ENCODE measurements around the gene STAT3. TPM values are rescaled to one million over a fixed set of nuclear protein-coding genes. Genes with fewer than 3 reads are reported as not detected.
"Not testable (repeated sequence)": the region's sequence is repeated elsewhere in the genome, so short reads cannot be mapped to it uniquely, and the experiment has no call there.

The STAT3 gene
- total RNA-seq, 1 donor, result 180 TPM

- no peak overlapping the region for H3K4me3 ChIP-seq (ENCODE audit: low read depth, low read length)
- no peak for TF ChIP-seq CTCF (IDR thresholded peaks at IDR 0.05; ENCODE audit: insufficient read depth, low read depth, low read length)
- DNase-seq (ENCODE audit: low read depth), result no peak
Observed at GRCh38 chr17:42392692-42393415, 4.6 kb upstream of the STAT3 start.

- not testable (repeated sequence) for H3K4me3 ChIP-seq (ENCODE audit: low read depth, low read length); DNase-seq (ENCODE audit: low read depth)
Observed at GRCh38 chr17:42391439-42391838, 3.2 kb upstream of the STAT3 start.

DNA sequence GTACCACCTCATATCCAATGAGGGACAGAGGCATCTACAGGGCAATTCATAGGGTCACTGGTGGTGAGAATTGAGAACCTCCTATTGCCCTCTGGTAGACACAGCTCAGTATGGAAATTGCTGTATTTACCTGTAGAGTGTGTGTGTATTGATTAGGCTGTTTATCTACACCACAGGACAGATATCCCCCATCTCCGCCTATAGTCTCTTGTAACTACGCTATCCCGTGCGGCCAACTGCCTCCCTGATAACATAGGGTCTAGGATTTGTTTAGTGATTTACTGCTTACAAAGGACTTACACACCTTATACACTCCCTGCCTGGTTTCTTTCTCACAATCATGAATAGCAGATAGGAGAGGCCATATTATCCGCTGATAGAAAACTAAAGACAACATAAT is 1.7 kb upstream of the STAT3 start:
- TF ChIP-seq CTCF (IDR thresholded peaks at IDR 0.05; ENCODE audit: insufficient read depth, low read depth, low read length), result no peak
- no peak overlapping the region for H3K4me3 ChIP-seq (ENCODE audit: low read depth, low read length)
- DNase-seq (ENCODE audit: low read depth), result no peak

GRCh38 chr17:42389135-42389417 is 834 bp upstream of the STAT3 start:
- TF ChIP-seq CTCF (IDR thresholded peaks at IDR 0.05; ENCODE audit: insufficient read depth, low read depth, low read length), result no peak
- no peak for DNase-seq (ENCODE audit: low read depth)

GRCh38 chr17:42387661-42388380 is 421 bp downstream of the STAT3 start:
- peak overlapping the region; percentile 70 for H3K4me3 ChIP-seq (ENCODE audit: low read depth, low read length)
- no peak for TF ChIP-seq CTCF (IDR thresholded peaks at IDR 0.05; ENCODE audit: insufficient read depth, low read depth, low read length)
- no peak for DNase-seq (ENCODE audit: low read depth)

More at GRCh38 chr17:42389135-42389417, 834 bp upstream of the STAT3 start:
- H3K4me3 ChIP-seq (ENCODE audit: low read depth, low read length), result peak overlapping the region; percentile 57

- peak; percentile 91 for DNase-seq (ENCODE audit: low read depth)
- H3K4me3 ChIP-seq (ENCODE audit: low read depth, low read length), result peak overlapping the region; percentile 70
- no peak for TF ChIP-seq CTCF (IDR thresholded peaks at IDR 0.05; ENCODE audit: insufficient read depth, low read depth, low read length)
Observed at GRCh38 chr17:42386777-42387657, 1.2 kb downstream of the STAT3 start.

DNA sequence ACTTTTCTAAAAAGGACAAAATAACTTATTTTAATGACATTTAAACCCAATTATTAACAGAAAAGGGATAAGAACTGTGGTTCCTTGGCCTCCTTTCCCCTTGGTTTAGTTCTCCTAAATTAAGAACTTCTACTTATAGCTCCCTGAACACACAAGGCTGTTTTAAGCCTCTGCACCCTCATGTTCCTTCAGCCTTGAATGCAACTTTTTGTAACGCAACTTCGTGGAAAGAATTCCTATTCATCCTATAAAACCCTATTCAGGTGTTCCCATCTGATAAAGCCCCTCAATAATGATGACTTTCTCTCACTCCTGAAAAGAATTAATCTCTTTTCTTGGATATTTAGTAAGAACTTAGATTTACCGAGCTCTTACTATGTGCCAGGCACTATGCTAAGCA is 6.3 kb downstream of the STAT3 start:
- DNase-seq (ENCODE audit: low read depth), result no peak
- H3K4me3 ChIP-seq (ENCODE audit: low read depth, low read length), result no peak overlapping the region

More for the DNA sequence above, 6.3 kb downstream of the STAT3 start:
- no peak for TF ChIP-seq CTCF (IDR thresholded peaks at IDR 0.05; ENCODE audit: insufficient read depth, low read depth, low read length)
